MG63 (cell line): Measurements from ENCODE around the gene ANGPTL8. TPM values are rescaled to one million over a fixed set of nuclear protein-coding genes. Genes with fewer than 3 reads are reported as not detected.

Experiments used
- DNase-seq: peaks from one replicate; pipeline ENCODE4 v3.0.0-alpha.2; 2020
- H3K27me3 ChIP-seq: fragments of 250-450 bp; sonication (Bioruptor Pico); 2 replicates; pipeline ENCODE4 v1.5.1; 2020; ENCODE audit warnings: mild to moderate bottlenecking, moderate library complexity
- H3K36me3 ChIP-seq: fragments of 250-450 bp; sonication (Bioruptor Pico); 2 replicates; pipeline ENCODE4 v1.5.1; 2020; ENCODE audit warnings: mild to moderate bottlenecking, moderate library complexity
- H3K4me3 ChIP-seq: fragments of 250-450 bp; sonication (Bioruptor Pico); 2 replicates; pipeline ENCODE4 v1.5.1; 2020; ENCODE audit warnings: mild to moderate bottlenecking, moderate library complexity
- H3K9me3 ChIP-seq: fragments of 250-450 bp; sonication (Bioruptor Pico); 2 replicates; pipeline ENCODE4 v1.5.1; 2020; ENCODE audit warnings: mild to moderate bottlenecking, moderate library complexity
- total RNA-seq: library from RNA; depleted of rRNA; stranded (reverse); fragments of >200 nt; shearing (Covaris generic); gene quantifications from 2 replicates; pipeline ENCODE4 v1.2.3, GENCODE V29; 2014; ENCODE audit warnings: low replicate concordance

The ANGPTL8 gene
- total RNA-seq, 1 experiment from 2014 or later = not detected

GRCh38 chr19:11225815-11226214 is 13.6 kb upstream of the ANGPTL8 start:
- Histone ChIP-seq H3K27me3 (no peaks in the 10 kb centered on the region), H3K4me3 (no peak overlapping the region), H3K36me3 (peaks cover 18% of the 10 kb centered on the region), H3K9me3 (peaks cover 14% of the 10 kb centered on the region)
- no peak for DNase-seq

GRCh38 chr19:11226716-11227166 is 12.7 kb upstream of the ANGPTL8 start:
- H3K4me3 ChIP-seq = no peak overlapping the region
- H3K27me3 ChIP-seq = no peaks in the 10 kb centered on the region
- H3K36me3 ChIP-seq = peaks cover 9% of the 10 kb centered on the region
- no peak for DNase-seq
- H3K9me3 ChIP-seq = peaks cover 4% of the 10 kb centered on the region

DNA sequence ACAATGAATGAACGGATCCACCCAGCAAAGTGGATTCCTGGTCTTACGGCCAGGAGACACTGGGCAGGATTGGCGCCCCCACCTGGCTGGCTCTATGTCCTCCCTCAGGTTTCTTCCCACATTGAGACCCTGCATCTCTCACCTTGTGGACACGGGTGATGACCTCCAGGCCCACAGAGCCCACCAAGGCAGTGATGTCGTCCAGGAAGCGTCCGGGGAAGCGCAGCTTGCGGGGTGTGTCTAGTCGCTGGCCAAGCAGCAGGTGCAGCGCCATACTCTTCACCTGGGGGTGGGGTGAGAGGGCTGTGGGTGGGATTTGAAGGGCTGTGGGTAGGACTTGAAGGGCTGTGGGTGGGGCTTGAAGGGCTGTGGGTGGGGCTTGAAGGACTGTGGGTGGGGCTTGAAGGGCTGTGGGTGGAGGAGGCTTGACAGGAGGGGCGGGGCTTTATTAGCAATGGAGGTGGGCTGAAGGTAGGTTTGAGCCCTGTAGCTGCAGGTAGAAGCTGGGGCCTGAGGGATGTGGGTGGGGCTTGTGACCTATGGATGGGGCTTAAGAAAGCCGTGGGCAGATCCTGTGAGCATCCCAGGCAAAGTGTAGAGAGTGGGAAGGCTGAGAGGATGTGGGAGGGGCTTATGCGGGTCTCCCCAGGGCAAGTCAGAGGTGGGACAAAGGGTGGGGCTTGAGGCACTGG is 12.1 kb upstream of the ANGPTL8 start:
- no peak overlapping the region for H3K4me3 ChIP-seq
- H3K27me3 ChIP-seq = no peaks in the 10 kb centered on the region
- peaks cover under 1% of the 10 kb centered on the region for H3K9me3 ChIP-seq
- H3K36me3 ChIP-seq = peaks cover 3% of the 10 kb centered on the region
- DNase-seq = no peak

DNA sequence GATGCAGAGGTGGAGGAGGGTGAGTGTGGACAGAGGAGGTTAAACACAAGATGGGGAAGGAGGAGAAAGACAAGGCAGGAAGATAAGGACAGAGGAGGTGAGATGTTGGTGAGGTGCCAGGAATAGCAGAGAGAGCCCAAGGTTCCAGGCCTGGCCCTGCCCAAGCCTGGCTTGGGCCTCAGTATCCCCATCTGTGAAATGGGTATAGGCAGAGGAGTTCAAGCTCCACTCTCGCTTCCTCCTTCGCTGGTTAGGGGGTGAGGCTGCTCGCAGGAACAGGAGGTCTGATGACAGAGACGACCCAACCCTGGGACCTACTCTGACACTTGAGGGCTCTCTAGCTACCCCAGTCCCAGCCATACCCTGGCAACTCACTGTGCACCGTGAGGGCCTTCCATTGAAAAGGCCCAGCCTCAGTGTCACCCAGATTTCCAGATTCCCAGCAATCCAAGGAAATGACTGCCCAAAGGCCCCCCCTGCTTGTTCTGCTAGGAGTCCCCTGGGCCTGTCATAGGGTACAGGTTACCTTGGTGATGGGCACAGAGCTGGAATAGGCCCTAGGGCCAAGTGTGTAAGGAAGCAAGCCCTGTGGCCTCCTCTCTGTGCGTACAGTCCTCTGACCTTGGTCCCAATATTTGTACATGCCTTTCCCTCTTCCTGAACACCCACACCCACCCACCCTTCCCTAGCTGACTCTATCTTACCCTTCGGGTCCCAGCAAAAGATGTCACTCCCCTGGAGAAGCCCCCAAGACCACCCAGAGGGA is 8.6 kb upstream of the ANGPTL8 start:
- Histone ChIP-seq H3K36me3 (no peaks in the 10 kb centered on the region; the same call in 1 of the 2 replicates), H3K27me3 (no peaks in the 10 kb centered on the region), H3K4me3 (no peak overlapping the region), H3K9me3 (no peaks in the 10 kb centered on the region)
- DNase-seq = no peak

DNA sequence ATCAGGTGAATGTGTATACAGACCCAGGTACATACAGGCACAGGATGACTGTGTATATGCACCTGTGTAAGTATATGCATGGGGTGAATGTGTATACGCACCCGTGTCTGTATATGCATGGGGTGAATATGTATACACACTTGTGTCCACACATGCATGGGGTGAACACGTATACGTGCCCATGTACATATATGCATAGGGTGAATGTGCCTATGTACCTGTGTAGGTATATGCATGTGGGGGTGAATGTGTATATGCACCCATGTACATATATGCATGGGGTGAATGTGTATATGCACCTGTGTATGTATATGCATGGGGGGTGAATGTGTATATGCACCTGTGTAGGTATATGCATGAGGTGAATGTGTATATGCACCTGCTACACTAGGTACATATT is 6.9 kb upstream of the ANGPTL8 start:
- no peak overlapping the region for H3K4me3 ChIP-seq
- no peak for DNase-seq
- H3K27me3 ChIP-seq = no peaks in the 10 kb centered on the region

GRCh38 chr19:11233073-11233472 is 6.3 kb upstream of the ANGPTL8 start:
- no peak overlapping the region for H3K4me3 ChIP-seq
- no peaks in the 10 kb centered on the region for H3K9me3 ChIP-seq
- DNase-seq = no peak
- H3K36me3 ChIP-seq = no peaks in the 10 kb centered on the region; the same call in 1 of the 2 replicates
- H3K27me3 ChIP-seq = no peaks in the 10 kb centered on the region

More for the DNA sequence above, 6.9 kb upstream of the ANGPTL8 start:
- H3K36me3 ChIP-seq = no peaks in the 10 kb centered on the region; the same call in 1 of the 2 replicates
- no peaks in the 10 kb centered on the region for H3K9me3 ChIP-seq

GRCh38 chr19:11234486-11235075 is 4.8 kb upstream of the ANGPTL8 start:
- peaks cover 6% of the 10 kb centered on the region; the same call in 1 of the 2 replicates for H3K36me3 ChIP-seq
- no peak overlapping the region for H3K4me3 ChIP-seq
- no peak for DNase-seq
- no peaks in the 10 kb centered on the region for H3K27me3 ChIP-seq
- H3K9me3 ChIP-seq = peaks cover 5% of the 10 kb centered on the region; the same call in 1 of the 2 replicates

- H3K27me3 ChIP-seq = no peaks in the 10 kb centered on the region
- peaks cover 6% of the 10 kb centered on the region; the same call in 1 of the 2 replicates for H3K36me3 ChIP-seq
- DNase-seq = no peak
- H3K4me3 ChIP-seq = no peak overlapping the region
- H3K9me3 ChIP-seq = peaks cover 5% of the 10 kb centered on the region; the same call in 1 of the 2 replicates
Measured at GRCh38 chr19:11236324-11237301, 2.8 kb upstream of the ANGPTL8 start.

DNA sequence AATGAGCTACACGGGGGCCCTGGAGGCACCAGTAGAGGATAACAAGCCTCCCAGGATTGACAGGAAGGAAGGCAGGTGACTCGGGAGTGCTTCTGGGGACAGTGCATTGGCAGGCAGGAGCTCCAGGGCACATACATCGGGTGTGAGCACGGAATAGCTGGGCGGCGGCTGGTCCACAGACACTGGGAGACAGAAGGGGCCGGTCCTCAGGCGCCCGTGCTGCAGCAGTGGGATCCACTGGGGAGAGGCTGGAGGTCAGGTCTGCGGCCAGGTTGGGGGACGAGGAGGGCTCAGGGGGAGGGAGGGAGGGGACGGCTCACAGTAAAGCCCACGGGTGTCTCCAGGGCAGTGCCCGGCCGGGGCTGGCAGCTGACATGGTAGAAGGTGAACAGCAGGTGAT is 2.1 kb upstream of the ANGPTL8 start:
- no peak for DNase-seq
- Histone ChIP-seq H3K36me3 (peaks cover 6% of the 10 kb centered on the region; the same call in 1 of the 2 replicates), H3K9me3 (peaks cover 5% of the 10 kb centered on the region; the same call in 1 of the 2 replicates), H3K27me3 (no peaks in the 10 kb centered on the region), H3K4me3 (no peak overlapping the region)

DNA sequence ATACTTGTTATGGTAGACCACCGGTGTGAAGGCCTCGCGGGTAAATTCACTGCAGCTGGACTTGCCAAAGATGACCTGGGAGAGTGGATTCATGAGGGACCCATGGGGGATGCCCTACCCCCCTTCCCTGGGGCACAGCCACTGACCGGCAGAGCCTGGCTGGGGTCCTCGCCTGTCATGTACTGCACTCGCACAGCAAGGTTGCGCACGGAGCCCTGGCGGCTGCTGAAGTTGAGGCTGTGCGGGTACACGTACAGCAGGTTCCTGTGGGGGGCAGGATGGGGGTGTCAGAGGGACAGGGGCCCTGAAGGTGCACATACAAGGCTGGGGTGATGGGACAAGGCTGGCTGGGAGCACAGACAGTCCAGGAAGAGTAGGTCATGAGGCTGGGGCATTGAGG is 1.4 kb upstream of the ANGPTL8 start:
- Histone ChIP-seq H3K27me3 (no peaks in the 10 kb centered on the region), H3K9me3 (peaks cover 5% of the 10 kb centered on the region; the same call in 1 of the 2 replicates)
- no peak for DNase-seq

GRCh38 chr19:11238781-11239376 is 540 bp upstream of the ANGPTL8 start:
- Histone ChIP-seq H3K36me3 (peaks cover 6% of the 10 kb centered on the region), H3K9me3 (peaks cover 5% of the 10 kb centered on the region; the same call in 1 of the 2 replicates), H3K4me3 (no peak overlapping the region), H3K27me3 (no peaks in the 10 kb centered on the region)
- DNase-seq = no peak

More for the DNA sequence above, 1.4 kb upstream of the ANGPTL8 start:
- Histone ChIP-seq H3K36me3 (peaks cover 6% of the 10 kb centered on the region), H3K4me3 (no peak overlapping the region)

DNA sequence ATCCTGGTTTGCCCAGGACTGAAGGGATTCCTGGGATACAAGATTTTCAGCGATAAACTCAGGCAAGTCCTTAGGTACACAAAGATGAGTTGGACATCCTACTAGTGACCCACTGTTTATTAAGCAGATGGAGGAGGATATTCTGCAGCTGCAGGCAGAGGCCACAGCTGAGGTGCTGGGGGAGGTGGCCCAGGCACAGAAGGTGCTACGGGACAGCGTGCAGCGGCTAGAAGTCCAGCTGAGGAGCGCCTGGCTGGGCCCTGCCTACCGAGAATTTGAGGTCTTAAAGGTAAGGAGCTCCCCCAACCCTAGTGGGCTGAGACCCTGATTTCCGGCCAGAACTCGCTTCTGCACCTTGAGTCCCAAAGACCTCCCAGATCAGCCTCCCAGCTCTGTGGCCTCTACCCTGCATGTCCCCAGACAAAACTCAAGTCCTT is 607 bp downstream of the ANGPTL8 start:
- peaks cover 10% of the 10 kb centered on the region for H3K36me3 ChIP-seq
- DNase-seq = no peak
- peaks cover 5% of the 10 kb centered on the region; the same call in 1 of the 2 replicates for H3K9me3 ChIP-seq
- no peak overlapping the region for H3K4me3 ChIP-seq
- H3K27me3 ChIP-seq = no peaks in the 10 kb centered on the region

- peaks cover 12% of the 10 kb centered on the region for H3K36me3 ChIP-seq
- H3K9me3 ChIP-seq = peaks cover 5% of the 10 kb centered on the region; the same call in 1 of the 2 replicates
- no peak overlapping the region for H3K4me3 ChIP-seq
- H3K27me3 ChIP-seq = no peaks in the 10 kb centered on the region
- DNase-seq = no peak
Measured at GRCh38 chr19:11242025-11242424, 2.6 kb downstream of the ANGPTL8 start.

GRCh38 chr19:11242864-11243797 is 3.7 kb downstream of the ANGPTL8 start:
- peak; percentile 83 for DNase-seq
- no peaks in the 10 kb centered on the region for H3K27me3 ChIP-seq
- peaks cover 5% of the 10 kb centered on the region; the same call in 1 of the 2 replicates for H3K9me3 ChIP-seq
- peaks cover 15% of the 10 kb centered on the region for H3K36me3 ChIP-seq
- no peak overlapping the region for H3K4me3 ChIP-seq

- Histone ChIP-seq H3K27me3 (no peaks in the 10 kb centered on the region), H3K36me3 (peaks cover 12% of the 10 kb centered on the region), H3K9me3 (peaks cover 3% of the 10 kb centered on the region; the same call in 1 of the 2 replicates), H3K4me3 (no peak overlapping the region)
- no peak for DNase-seq
Measured at GRCh38 chr19:11243798-11244169, 4.4 kb downstream of the ANGPTL8 start.
